Measurements from ENCODE around the gene TAOK2.

The TAOK2 gene

GRCh38 chr16:29995911-29996765 is 22.5 kb downstream of the TAOK2 start, which contains the start of gene INO80E (continued):
- TF ChIP-seq ZNF664 (tag by site-specific recombination; IDR thresholded peaks at IDR 0.05) = no peak
- TF ChIP-seq ZBTB21 (tag by site-specific recombination; IDR thresholded peaks at IDR 0.05) = peak; percentile 98
- TF ChIP-seq ZNF248 (tag by site-specific recombination; IDR thresholded peaks at IDR 0.05) = no peak
- TF ChIP-seq KLF17 (tag by site-specific recombination; IDR thresholded peaks at IDR 0.05) = no peak; the same call in 1 of the 2 replicates
- TF ChIP-seq ZNF404 (tag by site-specific recombination; IDR thresholded peaks at IDR 0.05) = no peak
- TF ChIP-seq ZNF544 (tag by site-specific recombination; IDR thresholded peaks at IDR 0.05) = no peak
- peak; percentile 91 for TF ChIP-seq KLF8 (tag by site-specific recombination; IDR thresholded peaks at IDR 0.05)
- peak; percentile 95 for TF ChIP-seq SP3 (tag by site-specific recombination; IDR thresholded peaks at IDR 0.05)
- peak; percentile 20; the same call in 1 of the 2 replicates for TF ChIP-seq ZSCAN23 (tag by site-specific recombination; IDR thresholded peaks at IDR 0.05)
- 0 out of 2 replicates have a peak, but pooled peaks have one; percentile 41 for TF ChIP-seq WT1 (tag by site-specific recombination; IDR thresholded peaks at IDR 0.05)
- TF ChIP-seq ZBTB26 (tag by site-specific recombination; optimal IDR thresholded peaks at IDR 0.05) = peak; percentile 94
- TF ChIP-seq FEZF1 (tag by site-specific recombination; IDR thresholded peaks at IDR 0.05) = no peak
- peak; percentile 86 for TF ChIP-seq ZBTB17 (tag by site-specific recombination; IDR thresholded peaks at IDR 0.05)
- peak; percentile 87; the same call in 1 of the 2 replicates for TF ChIP-seq ZNF561 (tag by site-specific recombination; IDR thresholded peaks at IDR 0.05; ENCODE audit: borderline replicate concordance)
- no peak for TF ChIP-seq ZNF785 (tag by site-specific recombination; IDR thresholded peaks at IDR 0.05)
- TF ChIP-seq HOXC10 (CRISPR knock-in tag; IDR thresholded peaks at IDR 0.05) = no peak
- TF ChIP-seq ZBTB20 (tag by site-specific recombination; IDR thresholded peaks at IDR 0.05) = peak; percentile 100
- 0 out of 2 replicates have a peak, but pooled peaks have one; percentile 59 for TF ChIP-seq ZNF221 (tag by site-specific recombination; IDR thresholded peaks at IDR 0.05; ENCODE audit: borderline replicate concordance)
- peak; percentile 78 for TF ChIP-seq KLF9 (tag by site-specific recombination; IDR thresholded peaks at IDR 0.05; ENCODE audit: low read depth)
- no peak for TF ChIP-seq ZNF654 (tag by site-specific recombination; IDR thresholded peaks at IDR 0.05; ENCODE audit: low read depth)
- no peak for TF ChIP-seq ZNF311 (tag by site-specific recombination; IDR thresholded peaks at IDR 0.05; ENCODE audit: borderline replicate concordance)
- 0 out of 2 replicates have a peak, but pooled peaks have one; percentile 3 for TF ChIP-seq ZNF449 (tag by site-specific recombination; IDR thresholded peaks at IDR 0.05)
- peak; percentile 75 for TF ChIP-seq ZFHX2 (tag by site-specific recombination; conservative IDR thresholded peaks at IDR 0.05)
- peak; percentile 51; the same call in 1 of the 2 replicates for TF ChIP-seq ZSCAN5A (tag by site-specific recombination; IDR thresholded peaks at IDR 0.05)
- peak; percentile 88 for TF ChIP-seq GLIS2 (tag by site-specific recombination; IDR thresholded peaks at IDR 0.05)
- TF ChIP-seq PRDM6 (tag by site-specific recombination; IDR thresholded peaks at IDR 0.05) = no peak
- 0 out of 2 replicates have a peak, but pooled peaks have one; percentile 16 for TF ChIP-seq ZNF133 (tag by site-specific recombination; IDR thresholded peaks at IDR 0.05)
- TF ChIP-seq ZNF488 (tag by site-specific recombination; IDR thresholded peaks at IDR 0.05) = peak; percentile 14; the same call in 1 of the 2 replicates
- TF ChIP-seq ZNF18 (tag by site-specific recombination; IDR thresholded peaks at IDR 0.05) = no peak
- peak; percentile 74 for TF ChIP-seq ZIC2 (tag by site-specific recombination; IDR thresholded peaks at IDR 0.05)
- 0 out of 2 replicates have a peak, but pooled peaks have one; percentile 42 for TF ChIP-seq ZNF324 (tag by site-specific recombination; IDR thresholded peaks at IDR 0.05)

All from HEK293 (cell line).